Stimulated activated CD8-positive, alpha-beta memory T cell treated with anti-CD3 and anti-CD28 coated beads, Interleukin-4, amount 100 ng/mL, for 24 hours (primary cell): ENCODE results near the gene SH3BP5.

Source experiments
- DNase-seq: peaks from one replicate; pipeline ENCODE4 v3.0.0-alpha.2; 2020; ENCODE audit warnings: low read depth

SH3BP5 gene

GRCh38 chr3:15273227-15273626, 59.2 kb downstream of the SH3BP5 start:
- no peak for DNase-seq

- DNase-seq: no peak
These were observed 59.8 kb downstream of the SH3BP5 start for GRCh38 chr3:15272426-15273196.

- DNase-seq: peak; percentile 64
These were observed 60.5 kb downstream of the SH3BP5 start for GRCh38 chr3:15271785-15272381.

GRCh38 chr3:15271030-15271429, 61.4 kb downstream of the SH3BP5 start:
- DNase-seq: no peak

GRCh38 chr3:15269091-15269989, 63.0 kb downstream of the SH3BP5 start:
- peak; percentile 75 for DNase-seq

- peak; percentile 77 for DNase-seq
These were observed 64.3 kb downstream of the SH3BP5 start for GRCh38 chr3:15268033-15268631.

- no peak for DNase-seq
These were observed 64.9 kb downstream of the SH3BP5 start for GRCh38 chr3:15267502-15267901.

GRCh38 chr3:15266510-15267376, 65.6 kb downstream of the SH3BP5 start:
- DNase-seq: no peak

GRCh38 chr3:15265655-15266509, 66.5 kb downstream of the SH3BP5 start:
- DNase-seq: no peak

- DNase-seq: no peak
These were observed 67.9 kb downstream of the SH3BP5 start for GRCh38 chr3:15264486-15264885.

- DNase-seq: no peak
These were observed 68.5 kb downstream of the SH3BP5 start for GRCh38 chr3:15263926-15264325.

- DNase-seq: no peak
These were observed 69.3 kb downstream of the SH3BP5 start for GRCh38 chr3:15263120-15263519.

- DNase-seq: no peak
These were observed 70.4 kb downstream of the SH3BP5 start for GRCh38 chr3:15262021-15262420.

- no peak for DNase-seq
These were observed 71.1 kb downstream of the SH3BP5 start for GRCh38 chr3:15261274-15261673.

GRCh38 chr3:15260531-15260930, 71.9 kb downstream of the SH3BP5 start:
- no peak for DNase-seq

GRCh38 chr3:15258720-15259119, 73.7 kb downstream of the SH3BP5 start:
- DNase-seq: no peak

GRCh38 chr3:15256861-15257341, 75.5 kb downstream of the SH3BP5 start:
- no peak for DNase-seq

- DNase-seq: no peak
These were observed 77.2 kb downstream of the SH3BP5 start for GRCh38 chr3:15255215-15255614.

- DNase-seq: no peak
These were observed 79.2 kb downstream of the SH3BP5 start for GRCh38 chr3:15253023-15253697.

GRCh38 chr3:15246186-15246585, 86.2 kb downstream of the SH3BP5 start:
- no peak for DNase-seq
